ENCODE data around the gene UROS.

DNA sequence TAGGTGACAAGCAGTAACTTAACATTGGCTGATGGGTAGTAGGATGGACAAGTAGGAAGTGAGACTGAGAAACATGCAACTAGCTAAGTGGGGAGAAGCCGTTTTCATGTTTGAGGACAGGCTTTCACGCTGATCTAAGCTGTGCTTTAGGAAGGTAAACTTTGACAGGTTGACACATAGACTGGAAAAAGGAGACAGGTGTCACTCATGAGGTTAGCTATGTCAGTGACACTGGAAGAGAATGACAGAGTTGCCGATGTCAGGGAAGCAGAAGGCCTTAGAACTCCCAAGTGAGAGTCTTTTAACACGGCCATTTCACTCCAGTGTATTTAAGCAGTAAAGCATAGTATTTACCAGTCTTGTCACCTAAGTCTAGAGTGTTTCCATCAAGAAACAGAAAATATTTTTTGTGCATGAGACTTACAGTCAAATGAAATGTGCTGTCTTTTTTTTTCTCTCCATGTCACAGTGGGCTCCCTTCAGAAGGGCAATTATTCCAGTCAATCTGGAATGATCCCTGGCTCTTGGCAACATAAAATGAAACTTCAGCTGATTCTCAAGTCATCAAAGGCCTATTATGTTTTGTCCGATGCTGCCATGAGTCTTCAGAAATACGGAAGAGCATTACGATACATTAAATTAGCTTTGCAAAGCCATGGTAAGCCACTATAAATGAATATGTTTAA lies 82.9 kb downstream of the UROS start:
- TF ChIP-seq, protein P1, sequence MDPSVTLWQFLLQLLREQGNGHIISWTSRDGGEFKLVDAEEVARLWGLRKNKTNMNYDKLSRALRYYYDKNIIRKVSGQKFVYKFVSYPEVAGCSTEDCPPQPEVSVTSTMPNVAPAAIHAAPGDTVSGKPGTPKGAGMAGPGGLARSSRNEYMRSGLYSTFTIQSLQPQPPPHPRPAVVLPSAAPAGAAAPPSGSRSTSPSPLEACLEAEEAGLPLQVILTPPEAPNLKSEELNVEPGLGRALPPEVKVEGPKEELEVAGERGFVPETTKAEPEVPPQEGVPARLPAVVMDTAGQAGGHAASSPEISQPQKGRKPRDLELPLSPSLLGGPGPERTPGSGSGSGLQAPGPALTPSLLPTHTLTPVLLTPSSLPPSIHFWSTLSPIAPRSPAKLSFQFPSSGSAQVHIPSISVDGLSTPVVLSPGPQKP (IDR thresholded peaks at IDR 0.05; ENCODE audit: low read depth, low read length): no peak
- TF ChIP-seq, protein P2, sequence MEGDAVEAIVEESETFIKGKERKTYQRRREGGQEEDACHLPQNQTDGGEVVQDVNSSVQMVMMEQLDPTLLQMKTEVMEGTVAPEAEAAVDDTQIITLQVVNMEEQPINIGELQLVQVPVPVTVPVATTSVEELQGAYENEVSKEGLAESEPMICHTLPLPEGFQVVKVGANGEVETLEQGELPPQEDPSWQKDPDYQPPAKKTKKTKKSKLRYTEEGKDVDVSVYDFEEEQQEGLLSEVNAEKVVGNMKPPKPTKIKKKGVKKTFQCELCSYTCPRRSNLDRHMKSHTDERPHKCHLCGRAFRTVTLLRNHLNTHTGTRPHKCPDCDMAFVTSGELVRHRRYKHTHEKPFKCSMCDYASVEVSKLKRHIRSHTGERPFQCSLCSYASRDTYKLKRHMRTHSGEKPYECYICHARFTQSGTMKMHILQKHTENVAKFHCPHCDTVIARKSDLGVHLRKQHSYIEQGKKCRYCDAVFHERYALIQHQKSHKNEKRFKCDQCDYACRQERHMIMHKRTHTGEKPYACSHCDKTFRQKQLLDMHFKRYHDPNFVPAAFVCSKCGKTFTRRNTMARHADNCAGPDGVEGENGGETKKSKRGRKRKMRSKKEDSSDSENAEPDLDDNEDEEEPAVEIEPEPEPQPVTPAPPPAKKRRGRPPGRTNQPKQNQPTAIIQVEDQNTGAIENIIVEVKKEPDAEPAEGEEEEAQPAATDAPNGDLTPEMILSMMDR (IDR thresholded peaks at IDR 0.05 in 2 of 3, conservative IDR thresholded peaks at IDR 0.05 in 1 of 3; ENCODE audit: control insufficient read depth in 2 of 3, extremely low read depth in 1 of 3, insufficient read depth in 1 of 3, low read depth in 3 of 3, low read length in 3 of 3): no peak
- TF ChIP-seq TAF1 (IDR thresholded peaks at IDR 0.05; ENCODE audit: borderline replicate concordance, low read depth, low read length): no peak
- TF ChIP-seq SUZ12 (IDR thresholded peaks at IDR 0.05; ENCODE audit: unreplicated experiment): no peak
- TF ChIP-seq TARDBP (IDR thresholded peaks at IDR 0.05; ENCODE audit: borderline replicate concordance): no peak
- TF ChIP-seq, protein P3, sequence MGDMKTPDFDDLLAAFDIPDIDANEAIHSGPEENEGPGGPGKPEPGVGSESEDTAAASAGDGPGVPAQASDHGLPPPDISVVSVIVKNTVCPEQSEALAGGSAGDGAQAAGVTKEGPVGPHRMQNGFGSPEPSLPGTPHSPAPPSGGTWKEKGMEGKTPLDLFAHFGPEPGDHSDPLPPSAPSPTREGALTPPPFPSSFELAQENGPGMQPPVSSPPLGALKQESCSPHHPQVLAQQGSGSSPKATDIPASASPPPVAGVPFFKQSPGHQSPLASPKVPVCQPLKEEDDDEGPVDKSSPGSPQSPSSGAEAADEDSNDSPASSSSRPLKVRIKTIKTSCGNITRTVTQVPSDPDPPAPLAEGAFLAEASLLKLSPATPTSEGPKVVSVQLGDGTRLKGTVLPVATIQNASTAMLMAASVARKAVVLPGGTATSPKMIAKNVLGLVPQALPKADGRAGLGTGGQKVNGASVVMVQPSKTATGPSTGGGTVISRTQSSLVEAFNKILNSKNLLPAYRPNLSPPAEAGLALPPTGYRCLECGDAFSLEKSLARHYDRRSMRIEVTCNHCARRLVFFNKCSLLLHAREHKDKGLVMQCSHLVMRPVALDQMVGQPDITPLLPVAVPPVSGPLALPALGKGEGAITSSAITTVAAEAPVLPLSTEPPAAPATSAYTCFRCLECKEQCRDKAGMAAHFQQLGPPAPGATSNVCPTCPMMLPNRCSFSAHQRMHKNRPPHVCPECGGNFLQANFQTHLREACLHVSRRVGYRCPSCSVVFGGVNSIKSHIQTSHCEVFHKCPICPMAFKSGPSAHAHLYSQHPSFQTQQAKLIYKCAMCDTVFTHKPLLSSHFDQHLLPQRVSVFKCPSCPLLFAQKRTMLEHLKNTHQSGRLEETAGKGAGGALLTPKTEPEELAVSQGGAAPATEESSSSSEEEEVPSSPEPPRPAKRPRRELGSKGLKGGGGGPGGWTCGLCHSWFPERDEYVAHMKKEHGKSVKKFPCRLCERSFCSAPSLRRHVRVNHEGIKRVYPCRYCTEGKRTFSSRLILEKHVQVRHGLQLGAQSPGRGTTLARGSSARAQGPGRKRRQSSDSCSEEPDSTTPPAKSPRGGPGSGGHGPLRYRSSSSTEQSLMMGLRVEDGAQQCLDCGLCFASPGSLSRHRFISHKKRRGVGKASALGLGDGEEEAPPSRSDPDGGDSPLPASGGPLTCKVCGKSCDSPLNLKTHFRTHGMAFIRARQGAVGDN (IDR thresholded peaks at IDR 0.05): no peak
- no peak for TF ChIP-seq PAX8 (IDR thresholded peaks at IDR 0.05)
- TF ChIP-seq, protein P4, sequence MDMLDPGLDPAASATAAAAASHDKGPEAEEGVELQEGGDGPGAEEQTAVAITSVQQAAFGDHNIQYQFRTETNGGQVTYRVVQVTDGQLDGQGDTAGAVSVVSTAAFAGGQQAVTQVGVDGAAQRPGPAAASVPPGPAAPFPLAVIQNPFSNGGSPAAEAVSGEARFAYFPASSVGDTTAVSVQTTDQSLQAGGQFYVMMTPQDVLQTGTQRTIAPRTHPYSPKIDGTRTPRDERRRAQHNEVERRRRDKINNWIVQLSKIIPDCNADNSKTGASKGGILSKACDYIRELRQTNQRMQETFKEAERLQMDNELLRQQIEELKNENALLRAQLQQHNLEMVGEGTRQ (IDR thresholded peaks at IDR 0.05; ENCODE audit: borderline replicate concordance, low read depth, low read length): no peak
- TF ChIP-seq JUND (IDR thresholded peaks at IDR 0.05; ENCODE audit: low read depth, low read length): no peak

Data from GM12878 (cell line).